PC-9 (cell line): Measurements from ENCODE around the gene RPL13. TPM values are rescaled to one million over a fixed set of nuclear protein-coding genes. Genes with fewer than 3 reads are reported as not detected.

Experiments used
- BruUV-seq: library from RNA; stranded (reverse); fragments of 400-500 nt; replicated peaks from 2 replicates; lab custom pipeline; 2021; lab: Mats Ljungman, UMichigan
- CTCF ChIA-PET: fragments of 300-600 bp; sonication (Branson Sonifier 250); formaldehyde crosslinking; loops from one replicate; lab custom pipeline; 2022; ENCODE audit warnings: antibody characterized with exemption; lab: Charles Lee
- POLR2A ChIA-PET: fragments of 300-600 bp; sonication (Branson Sonifier 250); formaldehyde crosslinking; loops from one replicate; lab custom pipeline; 2022; ENCODE audit warnings: antibody characterized with exemption; ENCODE audit not compliant: unreplicated experiment; lab: Charles Lee
- DNase-seq, 2 experiments: peaks; one replicate each; pipeline versions ENCODE4 v3.0.0 to v3.0.0-alpha.2; 2015 to 2022; ENCODE audit warnings: mixed read lengths in 1 of 2
- H2AFZ ChIP-seq: fragments of 200-600 bp; sonication (generic); 2 replicates; pipeline ENCODE4 v1.8.1; 2017; ENCODE audit warnings: antibody characterized with exemption
- H3F3A ChIP-seq: fragments of 200-600 bp; sonication (generic); 2 replicates; pipeline ENCODE4 v1.8.1; 2017; ENCODE audit warnings: antibody characterized with exemption, mild to moderate bottlenecking, low read depth; ENCODE audit not compliant: insufficient read depth
- H3K27ac ChIP-seq: fragments of 200-600 bp; sonication (generic); 2 replicates; pipeline ENCODE4 v1.6.1; 2016; ENCODE audit warnings: mixed run types
- H3K27me3 ChIP-seq: fragments of 200-600 bp; sonication (generic); 2 replicates; pipeline ENCODE4 v1.6.1; 2016; ENCODE audit warnings: low read depth, mixed run types; ENCODE audit not compliant: insufficient read depth
- H3K36me3 ChIP-seq: fragments of 200-600 bp; sonication (generic); 2 replicates; pipeline ENCODE4 v1.6.1; 2016; ENCODE audit warnings: low read depth, mixed run types
- H3K4me1 ChIP-seq: fragments of 200-600 bp; sonication (generic); replicated peaks from 2 replicates; pipeline ENCODE4 v1.6.1; 2016; ENCODE audit warnings: mixed run types; ENCODE audit not compliant: insufficient read depth
- H3K4me2 ChIP-seq: fragments of 200-600 bp; sonication (generic); 2 replicates; pipeline ENCODE4 v1.6.1; 2017; ENCODE audit warnings: mixed run types
- H3K4me3 ChIP-seq: fragments of 200-600 bp; sonication (generic); 2 replicates; pipeline ENCODE4 v1.6.1; 2016; ENCODE audit warnings: mixed run types
- H3K79me2 ChIP-seq: fragments of 200-600 bp; sonication (generic); 2 replicates; pipeline ENCODE4 v1.6.1; 2017; ENCODE audit warnings: low read depth, mixed run types
- H3K9me2 ChIP-seq: fragments of 200-600 bp; sonication (generic); 2 replicates; pipeline ENCODE4 v1.8.1; 2017; ENCODE audit warnings: mild to moderate bottlenecking; ENCODE audit not compliant: insufficient read depth
- H3K9me3 ChIP-seq: fragments of 200-600 bp; sonication (generic); 2 replicates; pipeline ENCODE4 v1.8.1; 2016; ENCODE audit warnings: low read depth; ENCODE audit not compliant: insufficient read depth
- H4K20me1 ChIP-seq: fragments of 200-600 bp; sonication (generic); 2 replicates; pipeline ENCODE4 v1.8.1; 2017; ENCODE audit not compliant: insufficient read depth
- EZH2 ChIP-seq: fragments of 200-600 bp; sonication (generic); IDR thresholded peaks from 2 replicates; pipeline ENCODE4 v1.8.0; 2017; ENCODE audit warnings: antibody characterized with exemption, low read depth
- intact Hi-C: fragments of 100-400 bp; cut with micrococcal nuclease; formaldehyde crosslinking; loops from one replicate; pipeline ENCODE4 v1.10.0; 2022; ENCODE audit not compliant: unreplicated experiment
- total RNA-seq: library from RNA; stranded (reverse); gene quantifications from 2 replicates; pipeline ENCODE4 v1.2.3, GENCODE V29; 2021
- TF ChIP-seq, protein P1 (sequence below): fragments of 200-600 bp; sonication (generic); conservative IDR thresholded peaks from 2 replicates; pipeline ENCODE4 v1.6.1; 2017; ENCODE audit warnings: mixed run types, antibody characterized with exemption, mild to moderate bottlenecking, moderate library complexity

Gene RPL13
- total RNA-seq, 1 experiment from 2014 or later = 2,045 TPM

DNA sequence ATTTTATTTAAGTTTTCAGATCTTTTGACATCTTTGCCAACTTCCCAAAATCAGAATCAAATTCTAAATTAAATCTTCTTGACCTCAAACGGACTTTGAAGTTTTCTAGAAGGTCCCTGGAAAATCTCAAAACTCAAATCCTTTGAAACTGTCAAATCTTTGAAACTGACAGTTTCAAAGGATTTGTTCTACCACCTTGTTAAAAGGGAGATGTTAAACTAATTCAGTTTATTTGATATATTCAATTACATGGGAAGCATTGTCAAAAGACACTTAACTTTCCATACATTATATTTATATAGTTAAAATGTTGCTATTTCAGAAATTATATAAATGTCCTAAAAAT is 49.6 kb downstream of the RPL13 start:
- peaks cover 16% of the 10 kb centered on the region; the same call in 1 of the 2 replicates for H3F3A ChIP-seq
- H3K9me2 ChIP-seq = no peaks in the 10 kb centered on the region
- DNase-seq = no peak
- H3K27ac ChIP-seq = no peak overlapping the region
- intact Hi-C loops = no loop called here
- H4K20me1 ChIP-seq = no peaks in the 10 kb centered on the region
- no peak overlapping the region for H3K4me3 ChIP-seq
- H3K4me1 ChIP-seq = peaks cover 17% of the 10 kb centered on the region
- no peak overlapping the region for H2AFZ ChIP-seq
- POLR2A ChIA-PET = no interaction called here
- H3K4me2 ChIP-seq = no peak overlapping the region
- H3K36me3 ChIP-seq = no peaks in the 10 kb centered on the region
- BruUV-seq = no TSS peak
- no peaks in the 10 kb centered on the region for H3K79me2 ChIP-seq
- CTCF ChIA-PET = no interaction called here
- H3K27me3 ChIP-seq = no peaks in the 10 kb centered on the region
- TF ChIP-seq, protein P1, sequence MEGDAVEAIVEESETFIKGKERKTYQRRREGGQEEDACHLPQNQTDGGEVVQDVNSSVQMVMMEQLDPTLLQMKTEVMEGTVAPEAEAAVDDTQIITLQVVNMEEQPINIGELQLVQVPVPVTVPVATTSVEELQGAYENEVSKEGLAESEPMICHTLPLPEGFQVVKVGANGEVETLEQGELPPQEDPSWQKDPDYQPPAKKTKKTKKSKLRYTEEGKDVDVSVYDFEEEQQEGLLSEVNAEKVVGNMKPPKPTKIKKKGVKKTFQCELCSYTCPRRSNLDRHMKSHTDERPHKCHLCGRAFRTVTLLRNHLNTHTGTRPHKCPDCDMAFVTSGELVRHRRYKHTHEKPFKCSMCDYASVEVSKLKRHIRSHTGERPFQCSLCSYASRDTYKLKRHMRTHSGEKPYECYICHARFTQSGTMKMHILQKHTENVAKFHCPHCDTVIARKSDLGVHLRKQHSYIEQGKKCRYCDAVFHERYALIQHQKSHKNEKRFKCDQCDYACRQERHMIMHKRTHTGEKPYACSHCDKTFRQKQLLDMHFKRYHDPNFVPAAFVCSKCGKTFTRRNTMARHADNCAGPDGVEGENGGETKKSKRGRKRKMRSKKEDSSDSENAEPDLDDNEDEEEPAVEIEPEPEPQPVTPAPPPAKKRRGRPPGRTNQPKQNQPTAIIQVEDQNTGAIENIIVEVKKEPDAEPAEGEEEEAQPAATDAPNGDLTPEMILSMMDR = no peak
- no peak for TF ChIP-seq EZH2
- H3K9me3 ChIP-seq = no peaks in the 10 kb centered on the region

DNA sequence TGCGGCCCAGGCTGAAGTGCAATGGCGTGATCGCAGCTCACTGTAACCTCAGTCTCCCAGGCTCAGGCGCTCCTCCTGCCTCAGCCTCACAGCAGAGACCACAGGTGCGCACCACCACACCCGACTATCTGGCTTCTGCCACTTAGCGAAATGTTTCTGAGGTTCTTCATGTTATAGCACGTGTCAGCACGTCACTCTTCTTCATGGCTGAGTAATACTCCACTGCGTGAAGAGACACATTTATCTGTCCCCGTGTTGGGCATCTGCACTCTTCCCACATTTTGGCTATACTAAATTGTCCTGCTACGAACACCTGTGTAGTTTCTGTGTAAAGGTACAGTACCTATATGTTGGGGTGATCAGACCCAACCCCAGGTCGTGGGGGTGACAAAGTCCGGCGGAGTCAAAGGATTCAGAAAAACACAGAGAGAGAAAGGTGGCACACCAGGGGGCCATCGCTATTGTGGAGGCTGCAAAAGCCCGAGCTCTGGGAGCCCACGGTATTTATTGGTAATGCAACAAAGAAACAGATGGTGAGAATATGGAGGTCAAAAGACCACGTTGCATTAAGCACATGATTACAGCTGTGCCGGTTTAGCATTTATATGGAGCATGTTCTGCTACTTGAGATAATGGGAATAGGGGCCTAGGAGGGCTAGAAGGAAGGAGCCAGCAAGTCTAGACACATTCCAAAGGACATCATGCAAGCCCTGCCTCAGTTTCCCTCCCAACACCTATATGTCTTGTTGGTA is 52.1 kb downstream of the RPL13 start:
- ChIA-PET POLR2A (no interaction called here), CTCF (interaction anchor here (0.7 kb wide), 1 partner anchor 18 kb away, joined by 10 read pairs; no protein-coding TSS in a partner anchor)
- DNase-seq = no peak
- Histone ChIP-seq H4K20me1 (no peaks in the 10 kb centered on the region), H2AFZ (no peak overlapping the region), H3K4me1 (peaks cover 17% of the 10 kb centered on the region), H3K27ac (no peak overlapping the region), H3K4me2 (no peak overlapping the region), H3K9me3 (no peaks in the 10 kb centered on the region), H3K79me2 (no peaks in the 10 kb centered on the region), H3F3A (peaks cover 16% of the 10 kb centered on the region; the same call in 1 of the 2 replicates), H3K4me3 (no peak overlapping the region), H3K36me3 (no peaks in the 10 kb centered on the region), H3K27me3 (no peaks in the 10 kb centered on the region), H3K9me2 (no peaks in the 10 kb centered on the region)
- TF ChIP-seq EZH2 = no peak
- TF ChIP-seq, protein P1 = no peak
- intact Hi-C loops = no loop called here
- BruUV-seq = no TSS peak

DNA sequence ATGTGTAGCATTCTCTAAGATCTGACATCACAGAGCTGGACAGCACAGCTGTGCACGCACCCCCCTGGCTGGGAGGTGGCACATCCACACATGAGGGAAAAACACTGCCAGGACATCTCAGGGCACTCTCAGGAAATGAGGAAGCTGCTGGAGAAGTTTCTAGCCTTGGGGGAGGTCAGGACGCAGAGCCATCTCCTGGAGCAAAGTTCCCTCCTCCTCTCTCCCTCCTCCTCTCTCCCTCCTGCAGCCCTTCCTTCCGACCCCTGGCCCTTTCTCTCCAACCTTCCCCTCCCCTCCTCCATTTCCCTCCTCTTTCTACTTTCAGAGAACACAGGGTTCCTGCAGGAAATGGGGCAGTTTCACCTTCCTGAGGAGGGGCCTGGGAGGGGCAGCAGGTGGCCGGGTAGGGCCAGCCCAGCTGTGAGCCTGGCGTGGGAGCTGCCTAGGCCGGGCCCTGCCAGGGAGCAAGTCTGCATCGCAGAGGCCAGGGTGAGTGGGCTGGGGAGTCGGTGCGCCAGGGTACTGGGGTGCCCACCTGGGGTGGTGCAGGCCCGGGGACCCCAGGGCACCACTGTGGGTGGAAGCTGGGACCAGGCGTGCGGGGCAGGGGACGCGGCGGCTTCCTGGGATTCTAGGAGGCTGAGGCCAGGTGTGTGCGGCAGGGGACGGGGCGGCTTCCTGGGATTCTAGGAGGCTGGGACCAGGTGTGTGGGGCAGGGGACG is 52.9 kb downstream of the RPL13 start, which contains the start of gene DPEP1:
TSS of gene DPEP1 (plus strand) at position 412 of the 723 bp plus-strand sequence. CDS start 16,769 bp downstream, outside the sequence.
- H3K27me3 ChIP-seq = no peaks in the 10 kb centered on the region
- no peaks in the 10 kb centered on the region for H4K20me1 ChIP-seq
- peaks cover 16% of the 10 kb centered on the region for H3K4me1 ChIP-seq
- no peak within 1 kb of the TSS for H3K4me3 ChIP-seq
- H2AFZ ChIP-seq = no peak within 1 kb of the TSS
- H3K36me3 ChIP-seq = no peaks in the 10 kb centered on the region
- ChIA-PET CTCF (interaction anchor here (0.6 kb wide), 1 partner anchor 58 kb away, joined by 4 read pairs; no protein-coding TSS in a partner anchor), POLR2A (no interaction called here)
- no peak within 1 kb of the TSS for H3K27ac ChIP-seq
- TF ChIP-seq, protein P1 = no peak
- no peak for TF ChIP-seq EZH2
- BruUV-seq = no TSS peak
- no peaks in the 10 kb centered on the region for H3K9me2 ChIP-seq
- no peaks in the 10 kb centered on the region for H3K9me3 ChIP-seq
- no peak within 1 kb of the TSS for H3K4me2 ChIP-seq
- intact Hi-C loops = no loop called here
- no peak for DNase-seq
- H3F3A ChIP-seq = peaks cover 18% of the 10 kb centered on the region
- H3K79me2 ChIP-seq = no peaks in the 10 kb centered on the region
